ENCODE data around the gene P3H2. TPM values are rescaled to one million over a fixed set of nuclear protein-coding genes. Genes with fewer than 3 reads are reported as not detected.

Gene P3H2
- total and polyA plus RNA-seq, 9 of the 15 experiments (the other 6 are each of a cell fraction or from before 2014, with no cell fraction given), result 0.04 to 0.26 (median 0.22) TPM; not detected in 6

GRCh38 chr3:190130696-190131095, 10.0 kb upstream of the P3H2 start:
- CTCF ChIA-PET (ENCODE audit: low intra/inter-chr PET ratio), result no interaction called here
- ATAC-seq (no peak), DNase-seq (ENCODE audit: extremely low read depth in 1 of 4, low spot score in 3 of 4) (no peak), FAIRE-seq (no peak)
- H3K9ac ChIP-seq (ENCODE audit: insufficient read depth in 1 of 2, low read depth in 2 of 2, low read length in 2 of 2), result no peak overlapping the region
- H2AFZ ChIP-seq (ENCODE audit: low read depth, low read length), result no peak overlapping the region
- no peaks in the 10 kb centered on the region for H3K9me1 ChIP-seq (ENCODE audit: control insufficient read depth, insufficient read depth, low read length)
- WGBS (ENCODE audit: insufficient coverage, low coverage, missing lambda C conversion rate), result 0% methylated on average over 6 of the region's 6 CpGs
- no peak overlapping the region for H3K27ac ChIP-seq (ENCODE audit: extremely low read depth, low read depth, low read length)
- no peaks in the 10 kb centered on the region for H4K20me1 ChIP-seq (replicated peaks; ENCODE audit: control insufficient read depth, insufficient read depth, low read length)
- intact Hi-C loops (cut with micrococcal nuclease) (no loop called here), in situ Hi-C loops (cut with MboI) (no loop called here)
- H3K9me3 ChIP-seq (replicated peaks; ENCODE audit: control insufficient read depth, insufficient read depth, low read depth, low read length), result no peaks in the 10 kb centered on the region
- no peak overlapping the region for H3K4me3 ChIP-seq
- H3K4me1 ChIP-seq (replicated peaks in 1 of 2; ENCODE audit: control insufficient read depth in 2 of 2, insufficient read depth in 2 of 2, low read length in 2 of 2), result no peaks in the 10 kb centered on the region
- POLR2A ChIA-PET, result interaction anchor here (0.6 kb wide), 1 partner anchor 54 kb away, joined by 3 read pairs; no protein-coding TSS in a partner anchor
- BruUV-seq (replicated peaks), result no TSS peak
- no peaks in the 10 kb centered on the region for H3K79me2 ChIP-seq (ENCODE audit: control insufficient read depth, insufficient read depth, low read length)
- TF ChIP-seq HMBOX1 (IDR thresholded peaks at IDR 0.05) (no peak), ZC3H4 (CRISPR knock-in tag; IDR thresholded peaks at IDR 0.05; ENCODE audit: borderline replicate concordance) (no peak), PRMT5 (CRISPR knock-in tag; IDR thresholded peaks at IDR 0.05) (no peak), NR4A1 (CRISPR knock-in tag; IDR thresholded peaks at IDR 0.05) (no peak), NR4A1 (tag; IDR thresholded peaks at IDR 0.05) (no peak)
- H3K27me3 ChIP-seq (ENCODE audit: control insufficient read depth in 2 of 2, insufficient read depth in 2 of 2, low read length in 2 of 2), result no peaks in the 10 kb centered on the region
- H3K36me3 ChIP-seq (ENCODE audit: control insufficient read depth, insufficient read depth, low read length), result no peaks in the 10 kb centered on the region
- no peak overlapping the region for H3K4me2 ChIP-seq (ENCODE audit: insufficient read depth, low read length)

GRCh38 chr3:190130037-190130436, 9.3 kb upstream of the P3H2 start:
- no peaks in the 10 kb centered on the region for H4K20me1 ChIP-seq (replicated peaks; ENCODE audit: control insufficient read depth, insufficient read depth, low read length)
- no TSS peak for BruUV-seq (replicated peaks)
- WGBS (ENCODE audit: insufficient coverage, low coverage, missing lambda C conversion rate), result 13% methylated on average over 1 of the region's 2 CpGs
- H3K79me2 ChIP-seq (ENCODE audit: control insufficient read depth, insufficient read depth, low read length), result no peaks in the 10 kb centered on the region
- no peaks in the 10 kb centered on the region for H3K9me3 ChIP-seq (replicated peaks; ENCODE audit: control insufficient read depth, insufficient read depth, low read depth, low read length)
- no peaks in the 10 kb centered on the region for H3K36me3 ChIP-seq (ENCODE audit: control insufficient read depth, insufficient read depth, low read length)
- H3K9ac ChIP-seq (ENCODE audit: insufficient read depth in 1 of 2, low read depth in 2 of 2, low read length in 2 of 2), result no peak overlapping the region
- DNase-seq (ENCODE audit: extremely low read depth in 1 of 4, low spot score in 3 of 4) (no peak), FAIRE-seq (no peak), ATAC-seq (no peak)
- H2AFZ ChIP-seq (ENCODE audit: low read depth, low read length), result no peak overlapping the region
- in situ Hi-C loops (cut with MboI), result no loop called here
- H3K9me1 ChIP-seq (ENCODE audit: control insufficient read depth, insufficient read depth, low read length), result no peaks in the 10 kb centered on the region
- H3K4me2 ChIP-seq (ENCODE audit: insufficient read depth, low read length), result no peak overlapping the region
- H3K27ac ChIP-seq (ENCODE audit: extremely low read depth, low read depth, low read length), result no peak overlapping the region
- H3K4me3 ChIP-seq, result no peak overlapping the region
- ChIA-PET CTCF (ENCODE audit: low intra/inter-chr PET ratio) (no interaction called here), POLR2A (no interaction called here)
- H3K27me3 ChIP-seq (ENCODE audit: control insufficient read depth in 2 of 2, insufficient read depth in 2 of 2, low read length in 2 of 2), result no peaks in the 10 kb centered on the region
- no peaks in the 10 kb centered on the region for H3K4me1 ChIP-seq (replicated peaks in 1 of 2; ENCODE audit: control insufficient read depth in 2 of 2, insufficient read depth in 2 of 2, low read length in 2 of 2)
- intact Hi-C loops (cut with micrococcal nuclease), result no loop called here
- TF ChIP-seq ATF7 (IDR thresholded peaks at IDR 0.05), result no peak
- TF ChIP-seq E2F3 (CRISPR knock-in tag; IDR thresholded peaks at IDR 0.05), result no peak
- TF ChIP-seq USF1 (CRISPR knock-in tag; IDR thresholded peaks at IDR 0.05), result no peak
- TF ChIP-seq ZNF583 (CRISPR knock-in tag; IDR thresholded peaks at IDR 0.05), result no peak
- no peak for TF ChIP-seq HMG20B (CRISPR knock-in tag; IDR thresholded peaks at IDR 0.05)
- no peak for TF ChIP-seq ETS1 (conservative IDR thresholded peaks at IDR 0.05; ENCODE audit: control insufficient read depth, low read depth, low read length)
- TF ChIP-seq RNF219 (CRISPR knock-in tag; IDR thresholded peaks at IDR 0.05), result no peak
- TF ChIP-seq GTF2A2 (tag; IDR thresholded peaks at IDR 0.05), result no peak
